ENCODE results near the gene MAF. TPM values are rescaled to one million over a fixed set of nuclear protein-coding genes. Genes with fewer than 3 reads are reported as not detected.

MAF gene
- total RNA-seq, 1 experiment from 2014 or later, result 6.6 TPM

DNA sequence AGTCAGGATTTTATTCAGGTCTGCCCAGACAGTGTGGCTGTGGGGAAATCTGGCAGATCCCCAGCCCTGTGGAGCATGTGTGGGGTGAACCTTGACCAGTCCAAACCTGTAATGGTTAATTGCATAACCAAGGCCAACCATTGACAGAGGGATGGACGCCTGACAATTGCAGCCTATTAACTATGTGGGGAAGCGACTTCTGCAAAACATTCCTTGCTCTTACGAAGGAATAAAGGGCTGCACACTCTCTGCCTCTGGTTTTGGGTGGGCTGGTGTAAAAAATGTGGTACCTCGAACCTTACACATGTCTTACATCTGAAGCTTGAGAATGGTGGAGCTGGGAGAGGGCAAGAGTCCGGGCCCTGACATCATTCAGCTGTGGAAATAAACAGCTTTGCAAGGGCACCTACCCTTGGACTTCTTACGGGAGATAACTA is 35.8 kb downstream of the MAF start (continued):
- TF ChIP-seq ARID4B (CRISPR knock-in tag; IDR thresholded peaks at IDR 0.05; ENCODE audit: borderline replicate concordance), result no peak
- no peak for TF ChIP-seq TCF7 (CRISPR knock-in tag; IDR thresholded peaks at IDR 0.05; ENCODE audit: low read depth)
- TF ChIP-seq, protein P1, sequence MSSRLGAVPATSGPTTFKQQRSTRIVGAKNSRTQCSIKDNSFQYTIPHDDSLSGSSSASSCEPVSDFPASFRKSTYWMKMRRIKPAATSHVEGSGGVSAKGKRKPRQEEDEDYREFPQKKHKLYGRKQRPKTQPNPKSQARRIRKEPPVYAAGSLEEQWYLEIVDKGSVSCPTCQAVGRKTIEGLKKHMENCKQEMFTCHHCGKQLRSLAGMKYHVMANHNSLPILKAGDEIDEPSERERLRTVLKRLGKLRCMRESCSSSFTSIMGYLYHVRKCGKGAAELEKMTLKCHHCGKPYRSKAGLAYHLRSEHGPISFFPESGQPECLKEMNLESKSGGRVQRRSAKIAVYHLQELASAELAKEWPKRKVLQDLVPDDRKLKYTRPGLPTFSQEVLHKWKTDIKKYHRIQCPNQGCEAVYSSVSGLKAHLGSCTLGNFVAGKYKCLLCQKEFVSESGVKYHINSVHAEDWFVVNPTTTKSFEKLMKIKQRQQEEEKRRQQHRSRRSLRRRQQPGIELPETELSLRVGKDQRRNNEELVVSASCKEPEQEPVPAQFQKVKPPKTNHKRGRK (CRISPR knock-in tag; IDR thresholded peaks at IDR 0.05; ENCODE audit: borderline replicate concordance), result no peak
- TF ChIP-seq NFE2L1 (CRISPR knock-in tag; IDR thresholded peaks at IDR 0.05), result no peak
- TF ChIP-seq SOX15 (CRISPR knock-in tag; IDR thresholded peaks at IDR 0.05), result no peak
- no peak for TF ChIP-seq CTCF (IDR thresholded peaks at IDR 0.05)
- no peak for TF ChIP-seq AFF4 (CRISPR knock-in tag; IDR thresholded peaks at IDR 0.05; ENCODE audit: borderline replicate concordance)

DNA sequence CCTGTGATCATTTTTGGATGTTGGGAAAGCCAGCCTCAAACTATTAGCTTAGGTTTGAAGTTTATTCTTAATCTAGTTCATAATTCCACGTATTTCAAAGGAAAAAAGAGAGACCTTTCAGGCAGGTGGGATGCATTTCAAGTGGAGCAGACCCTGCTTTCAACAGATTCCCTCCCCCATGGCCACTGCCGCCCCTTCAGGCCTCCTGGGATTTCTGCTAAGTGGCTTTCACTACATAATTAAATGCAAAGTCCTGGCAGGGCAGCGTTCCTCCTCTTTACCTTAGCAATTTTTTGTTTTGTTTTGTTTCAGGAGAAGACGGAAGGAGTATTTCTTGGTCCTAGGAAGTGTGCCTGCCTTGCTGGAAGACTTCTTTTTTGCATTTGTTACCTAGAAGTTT is 36.6 kb downstream of the MAF start:
- H3K27me3 Mint-ChIP-seq (ENCODE audit: low read depth), result no peaks in the 10 kb centered on the region
- H3K36me3 Mint-ChIP-seq, result no peaks in the 10 kb centered on the region
- TF ChIP-seq, protein P2, sequence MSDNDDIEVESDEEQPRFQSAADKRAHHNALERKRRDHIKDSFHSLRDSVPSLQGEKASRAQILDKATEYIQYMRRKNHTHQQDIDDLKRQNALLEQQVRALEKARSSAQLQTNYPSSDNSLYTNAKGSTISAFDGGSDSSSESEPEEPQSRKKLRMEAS (CRISPR knock-in tag; IDR thresholded peaks at IDR 0.05), result no peak
- TF ChIP-seq SMAD3 (CRISPR knock-in tag; IDR thresholded peaks at IDR 0.05; ENCODE audit: borderline replicate concordance) (no peak), NR1H2 (CRISPR knock-in tag; IDR thresholded peaks at IDR 0.05) (no peak)
- ChIA-PET POLR2A (no interaction called here), CTCF (no interaction called here)
- no peak overlapping the region; the same call in 1 of the 2 replicates for H3K27ac Mint-ChIP-seq
- H3K4me1 Mint-ChIP-seq, result peaks cover 18% of the 10 kb centered on the region
- peak; percentile 69 for ATAC-seq
- peaks cover 6% of the 10 kb centered on the region; the same call in 1 of the 2 replicates for H3K9me3 Mint-ChIP-seq
- H3K4me3 Mint-ChIP-seq, result no peak overlapping the region
- DNase-seq (ENCODE audit: low spot score), result peak; percentile 24
